GM12891 (cell line): ENCODE results near the gene MICAL3.

Experiments
- POLR2A ChIP-seq: IDR thresholded peaks from 2 replicates; pipeline ENCODE4 v1.6.1; 2011; ENCODE audit warnings: low read depth, low read length, control low read depth
- POLR2AphosphoS5 ChIP-seq: IDR thresholded peaks from 2 replicates; pipeline ENCODE4 v1.6.1; 2011; ENCODE audit warnings: low read depth, low read length, control low read depth
- SPI1 ChIP-seq: IDR thresholded peaks from 2 replicates; pipeline ENCODE4 v1.6.1; 2011; ENCODE audit warnings: low read depth, low read length, control low read depth
- TAF1 ChIP-seq: IDR thresholded peaks from 2 replicates; pipeline ENCODE4 v1.6.1; 2011; ENCODE audit warnings: low read depth, low read length, control low read depth

GRCh38 chr22:17831501-17832251 lies 192.7 kb downstream of the MICAL3 start:
- TF ChIP-seq POLR2A (no peak), POLR2AphosphoS5 (no peak), TAF1 (no peak), SPI1 (no peak)
